ENCODE results near the gene RBL2. TPM values are rescaled to one million over a fixed set of nuclear protein-coding genes. Genes with fewer than 3 reads are reported as not detected.

Gene RBL2
- total RNA-seq, 5 donors from 2014 or later (not counting 1 experiment from before 2014, with no cell fraction given) = 193 to 366 (median 261) TPM

DNA sequence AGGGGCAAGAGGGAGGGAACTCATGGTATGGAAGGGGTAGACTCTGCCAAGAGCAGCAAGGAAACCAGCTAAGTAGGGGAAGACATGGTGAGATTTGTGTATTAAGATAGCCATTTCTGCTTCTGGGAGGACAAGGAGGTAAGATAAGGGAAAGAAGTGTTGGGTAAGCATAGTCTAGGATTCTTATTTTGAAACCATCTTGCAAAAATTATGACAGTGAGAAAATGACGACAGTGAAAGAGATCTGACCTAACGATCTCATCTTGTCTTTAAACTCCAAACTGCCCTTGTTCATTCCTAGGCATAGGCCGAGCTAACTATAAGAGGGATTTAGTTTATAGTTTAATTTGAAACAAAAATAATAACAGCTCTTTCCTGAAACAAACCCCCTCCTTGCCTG lies 5.6 kb upstream of the RBL2 start:
- Histone ChIP-seq H3K36me3 (ENCODE audit: control insufficient read depth in 2 of 2, extremely low read depth in 1 of 2, insufficient read depth in 1 of 2, low read length in 1 of 2) (no peaks in the 10 kb centered on the region), H3K4me3 (ENCODE audit: control insufficient read depth in 1 of 2, extremely low read depth in 1 of 2, low read length in 1 of 2) (no peak overlapping the region), H3K4me1 (ENCODE audit: control insufficient read depth in 1 of 2, extremely low read depth in 1 of 2, insufficient read depth in 2 of 2, low read length in 2 of 2) (peaks cover 0 to 3% of the 10 kb centered on the region in 2 experiments), H3K9me3 (no peaks in the 10 kb centered on the region), H3K27ac (ENCODE audit: low read length) (no peak overlapping the region), H3K27me3 (replicated peaks in 1 of 2; ENCODE audit: control insufficient read depth in 2 of 2, extremely low read depth in 1 of 2, insufficient read depth in 2 of 2, low read length in 1 of 2) (no peaks in the 10 kb centered on the region)
- ATAC-seq (replicated peaks in 1 of 4) (no peak), DNase-seq (no peak)
- ChIA-PET CTCF (interaction anchor here in 1 of 2 donors (0.7 kb wide), 1 partner anchor 25 kb away, joined by 3 read pairs; no protein-coding TSS in a partner anchor), POLR2A (interaction anchor here in 1 of 2 donors (0.6 kb wide), 1 partner anchor 176 kb away, joined by 7 read pairs; no protein-coding TSS in a partner anchor)
- Mint-ChIP-seq H3K4me1 (peaks cover 3 to 4% (median 4%) of the 10 kb centered on the region in 3 donors), H3K4me3 (no peak overlapping the region), H3K27ac (no peak overlapping the region), H3K36me3 (no peaks in the 10 kb centered on the region), H3K27me3 (no peaks in the 10 kb centered on the region), H3K9me3 (peaks cover 0 to 11% (median 5%) of the 10 kb centered on the region in 3 donors)
- whole genome bisulfite sequencing (ENCODE audit: insufficient coverage) = no CpG with 5 or more reads among the region's 3 CpGs

DNA sequence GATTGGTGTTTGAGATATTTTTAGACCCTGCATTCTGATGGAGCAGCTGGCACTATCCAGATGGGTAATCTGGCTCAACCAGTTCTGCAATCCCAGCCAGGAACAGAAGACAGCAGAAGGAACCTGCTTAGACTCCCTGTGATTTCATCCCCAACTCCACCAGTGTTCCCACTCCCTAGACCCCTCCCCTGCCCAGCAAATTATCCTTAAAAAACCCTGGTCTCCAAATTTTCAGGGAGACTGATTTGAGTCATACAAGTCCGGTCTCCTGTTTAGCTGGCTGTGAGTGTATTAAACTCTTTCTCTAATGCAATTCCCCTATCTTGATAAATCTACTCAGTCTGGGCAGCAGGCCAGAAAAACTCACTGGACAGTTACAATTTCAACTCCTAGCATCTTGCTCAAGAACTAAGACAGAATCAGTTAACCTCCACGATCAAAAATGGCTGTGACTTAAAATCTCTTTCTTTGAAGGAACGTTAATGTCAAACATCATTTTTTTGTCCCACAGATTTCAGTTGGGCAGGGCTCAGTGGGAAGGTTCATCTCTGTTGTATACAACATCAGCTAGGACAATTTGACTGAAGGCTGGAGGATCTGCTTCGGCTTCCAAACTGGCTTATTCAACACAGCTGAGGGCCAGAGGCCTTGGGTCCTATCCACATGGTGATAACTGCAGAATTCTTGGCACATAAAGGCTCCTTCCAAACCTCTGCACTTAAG lies 4.9 kb upstream of the RBL2 start:
- no peaks in the 10 kb centered on the region for H3K27me3 ChIP-seq (replicated peaks in 1 of 2; ENCODE audit: control insufficient read depth in 2 of 2, extremely low read depth in 1 of 2, insufficient read depth in 2 of 2, low read length in 1 of 2)
- H3K9me3 Mint-ChIP-seq = peaks cover 0 to 7% (median 5%) of the 10 kb centered on the region in 3 donors
- no peak for DNase-seq
- H3K27ac Mint-ChIP-seq = no peak overlapping the region
- no peaks in the 10 kb centered on the region for H3K27me3 Mint-ChIP-seq
- WGBS (ENCODE audit: insufficient coverage) = no CpG with 5 or more reads among the region's 4 CpGs
- no peaks in the 10 kb centered on the region for H3K36me3 Mint-ChIP-seq
- no peak overlapping the region for H3K4me3 Mint-ChIP-seq
- ATAC-seq (replicated peaks in 1 of 4) = no peak
- ChIA-PET POLR2A (no interaction called here), CTCF (interaction anchor here in 1 of 2 donors (0.7 kb wide), 1 partner anchor 24 kb away, joined by 3 read pairs; no protein-coding TSS in a partner anchor)
- no peaks in the 10 kb centered on the region for H3K36me3 ChIP-seq (ENCODE audit: control insufficient read depth in 2 of 2, extremely low read depth in 1 of 2, insufficient read depth in 1 of 2, low read length in 1 of 2)
- no peak overlapping the region for H3K27ac ChIP-seq (ENCODE audit: low read length)
- no peaks in the 10 kb centered on the region for H3K9me3 ChIP-seq
- no peak overlapping the region for H3K4me3 ChIP-seq (ENCODE audit: control insufficient read depth in 1 of 2, extremely low read depth in 1 of 2, low read length in 1 of 2)
- peaks cover 8 to 9% (median 9%) of the 10 kb centered on the region in 3 donors for H3K4me1 Mint-ChIP-seq
- peaks cover 4 to 8% of the 10 kb centered on the region in 2 experiments for H3K4me1 ChIP-seq (ENCODE audit: control insufficient read depth in 1 of 2, extremely low read depth in 1 of 2, insufficient read depth in 2 of 2, low read length in 2 of 2)

DNA sequence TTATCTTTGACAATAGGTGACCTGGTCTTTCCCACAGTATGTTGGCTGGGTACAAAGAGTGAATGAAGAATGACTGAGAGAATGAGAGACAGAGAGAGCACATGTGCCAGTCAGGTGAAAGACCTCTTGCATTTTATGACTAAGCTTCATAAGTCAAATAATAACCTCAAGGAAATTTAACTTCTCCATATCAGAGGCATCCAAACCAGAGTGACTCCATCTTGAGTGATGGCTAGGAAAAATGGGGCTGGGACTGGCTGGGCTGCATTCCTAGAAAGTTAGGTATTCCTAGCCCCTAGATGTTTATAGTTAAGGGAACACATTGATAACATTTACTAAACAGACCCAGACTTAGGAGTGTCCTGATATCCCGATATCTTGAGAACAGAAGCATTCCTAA lies 3.9 kb upstream of the RBL2 start:
- H3K4me1 Mint-ChIP-seq = peaks cover 8 to 12% (median 11%) of the 10 kb centered on the region in 3 donors
- H3K27ac Mint-ChIP-seq = no peak overlapping the region
- Histone ChIP-seq H3K4me3 (ENCODE audit: control insufficient read depth in 1 of 2, extremely low read depth in 1 of 2, low read length in 1 of 2) (no peak overlapping the region), H3K27me3 (replicated peaks in 1 of 2; ENCODE audit: control insufficient read depth in 2 of 2, extremely low read depth in 1 of 2, insufficient read depth in 2 of 2, low read length in 1 of 2) (no peaks in the 10 kb centered on the region), H3K27ac (ENCODE audit: low read length) (no peak overlapping the region), H3K9me3 (no peaks in the 10 kb centered on the region), H3K36me3 (ENCODE audit: control insufficient read depth in 2 of 2, extremely low read depth in 1 of 2, insufficient read depth in 1 of 2, low read length in 1 of 2) (no peaks in the 10 kb centered on the region), H3K4me1 (ENCODE audit: control insufficient read depth in 1 of 2, extremely low read depth in 1 of 2, insufficient read depth in 2 of 2, low read length in 2 of 2) (peaks cover 4 to 8% of the 10 kb centered on the region in 2 experiments)
- ATAC-seq (replicated peaks in 1 of 4) (no peak), DNase-seq (no peak)
- no peaks in the 10 kb centered on the region for H3K36me3 Mint-ChIP-seq
- ChIA-PET POLR2A (no interaction called here), CTCF (no interaction called here)
- H3K27me3 Mint-ChIP-seq = no peaks in the 10 kb centered on the region
- peaks cover 0 to 7% (median 5%) of the 10 kb centered on the region in 3 donors for H3K9me3 Mint-ChIP-seq
- H3K4me3 Mint-ChIP-seq = no peak overlapping the region
- WGBS (ENCODE audit: insufficient coverage) = no CpG with 5 or more reads among the region's 1 CpG

DNA sequence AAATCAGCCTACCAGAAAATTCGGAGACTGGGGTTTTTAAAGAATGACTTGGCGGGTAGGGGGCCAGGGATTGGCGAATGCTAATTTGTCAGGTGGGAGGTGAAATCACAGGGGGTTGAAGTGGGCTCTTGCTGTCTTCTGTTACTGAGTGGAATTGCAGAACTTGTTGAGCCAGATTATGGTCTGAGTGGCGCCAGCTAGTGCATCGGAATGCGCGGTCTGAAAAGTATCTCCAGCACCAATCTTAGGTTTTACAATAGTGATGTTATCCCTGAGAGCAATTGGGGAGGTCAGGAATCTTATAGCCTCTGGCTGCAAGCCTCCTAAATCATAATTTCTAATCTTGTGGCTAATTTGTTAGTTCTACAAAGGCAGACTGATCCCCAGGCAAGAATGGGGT lies 762 bp upstream of the RBL2 start:
- no peaks in the 10 kb centered on the region for H3K9me3 ChIP-seq
- H3K4me1 Mint-ChIP-seq = peaks cover 36 to 42% (median 42%) of the 10 kb centered on the region in 3 donors
- H3K27ac ChIP-seq (ENCODE audit: low read length) = peak overlapping the region; percentile 13
- no peak overlapping the region for H3K4me3 ChIP-seq (ENCODE audit: control insufficient read depth in 1 of 2, extremely low read depth in 1 of 2, low read length in 1 of 2)
- ChIA-PET POLR2A (interaction anchor here in 1 of 2 donors (0.6 to 2.6 kb wide), 3 partner anchors 12 to 24 kb away, joined by 3 to 14 read pairs (median 5); no protein-coding TSS in a partner anchor), CTCF (interaction anchor here in 1 of 2 donors (4.2 kb wide), 1 partner anchor 24 kb away, joined by 19 read pairs; no protein-coding TSS in a partner anchor)
- no peaks in the 10 kb centered on the region for H3K27me3 Mint-ChIP-seq
- H3K36me3 ChIP-seq (ENCODE audit: control insufficient read depth in 2 of 2, extremely low read depth in 1 of 2, insufficient read depth in 1 of 2, low read length in 1 of 2) = no peaks in the 10 kb centered on the region
- H3K9me3 Mint-ChIP-seq = peaks cover 0 to 7% (median 5%) of the 10 kb centered on the region in 3 donors
- DNase-seq = no peak
- no peak for ATAC-seq (replicated peaks in 1 of 4)
- peaks cover 11 to 18% of the 10 kb centered on the region in 2 experiments for H3K4me1 ChIP-seq (ENCODE audit: control insufficient read depth in 1 of 2, extremely low read depth in 1 of 2, insufficient read depth in 2 of 2, low read length in 2 of 2)
- WGBS (ENCODE audit: insufficient coverage) = 97% methylated on average over 4 of the region's 7 CpGs
- H3K27me3 ChIP-seq (replicated peaks in 1 of 2; ENCODE audit: control insufficient read depth in 2 of 2, extremely low read depth in 1 of 2, insufficient read depth in 2 of 2, low read length in 1 of 2) = no peaks in the 10 kb centered on the region
- H3K4me3 Mint-ChIP-seq = peak overlapping the region; percentile 83 to 99 (median 99)
- H3K27ac Mint-ChIP-seq = peak overlapping the region; percentile 86 to 88
- peaks cover 5% of the 10 kb centered on the region for H3K36me3 Mint-ChIP-seq

DNA sequence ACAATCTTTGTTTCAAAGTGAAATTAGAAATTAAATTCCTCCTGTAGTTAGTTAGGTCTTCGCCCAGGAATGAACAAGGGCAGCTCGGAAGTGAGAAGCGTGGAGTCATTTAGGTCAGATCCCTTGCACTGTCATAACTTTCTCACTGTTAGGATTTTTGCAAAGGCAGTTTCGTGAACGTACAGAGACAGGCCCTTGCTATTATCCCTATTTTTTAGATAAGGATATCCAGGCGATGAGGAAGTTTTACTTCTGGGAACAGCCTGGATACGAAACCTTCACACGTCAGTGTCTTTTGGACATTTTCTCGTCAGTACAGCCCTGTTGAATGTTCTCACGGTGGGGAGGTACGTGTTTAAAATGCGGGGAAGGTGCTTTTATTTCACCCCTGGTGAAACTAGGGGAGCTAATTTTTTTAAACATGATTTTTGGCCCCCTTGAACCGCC lies 318 bp upstream of the RBL2 start:
- DNase-seq = no peak
- Histone ChIP-seq H3K36me3 (ENCODE audit: control insufficient read depth in 2 of 2, extremely low read depth in 1 of 2, insufficient read depth in 1 of 2, low read length in 1 of 2) (no peaks in the 10 kb centered on the region), H3K27ac (ENCODE audit: low read length) (peak overlapping the region; percentile 13), H3K4me3 (ENCODE audit: control insufficient read depth in 1 of 2, extremely low read depth in 1 of 2, low read length in 1 of 2) (peak overlapping the region; percentile 79 to 97), H3K27me3 (replicated peaks in 1 of 2; ENCODE audit: control insufficient read depth in 2 of 2, extremely low read depth in 1 of 2, insufficient read depth in 2 of 2, low read length in 1 of 2) (no peaks in the 10 kb centered on the region), H3K4me1 (ENCODE audit: control insufficient read depth in 1 of 2, extremely low read depth in 1 of 2, insufficient read depth in 2 of 2, low read length in 2 of 2) (peaks cover 11 to 21% of the 10 kb centered on the region in 2 experiments), H3K9me3 (no peaks in the 10 kb centered on the region)
- Mint-ChIP-seq H3K27ac (peak overlapping the region; percentile 86 to 88), H3K4me3 (peak overlapping the region; percentile 83 to 99 (median 99)), H3K9me3 (peaks cover 0 to 7% (median 5%) of the 10 kb centered on the region in 3 donors), H3K36me3 (peaks cover 5% of the 10 kb centered on the region), H3K27me3 (no peaks in the 10 kb centered on the region), H3K4me1 (peaks cover 39 to 44% (median 44%) of the 10 kb centered on the region in 3 donors)
- ATAC-seq (replicated peaks in 1 of 4) = no peak
- ChIA-PET POLR2A (interaction anchor here (0.6 to 2.6 kb wide), 5 partner anchors 12 to 83 kb away, joined by 3 to 14 read pairs (median 4); no protein-coding TSS in a partner anchor), CTCF (interaction anchor here (0.6 to 4.2 kb wide), 3 partner anchors 13 to 149 kb away, joined by 3 to 31 read pairs (median 19); no protein-coding TSS in a partner anchor)
- 66% methylated on average over 7 of the region's 13 CpGs for WGBS (ENCODE audit: insufficient coverage)

DNA sequence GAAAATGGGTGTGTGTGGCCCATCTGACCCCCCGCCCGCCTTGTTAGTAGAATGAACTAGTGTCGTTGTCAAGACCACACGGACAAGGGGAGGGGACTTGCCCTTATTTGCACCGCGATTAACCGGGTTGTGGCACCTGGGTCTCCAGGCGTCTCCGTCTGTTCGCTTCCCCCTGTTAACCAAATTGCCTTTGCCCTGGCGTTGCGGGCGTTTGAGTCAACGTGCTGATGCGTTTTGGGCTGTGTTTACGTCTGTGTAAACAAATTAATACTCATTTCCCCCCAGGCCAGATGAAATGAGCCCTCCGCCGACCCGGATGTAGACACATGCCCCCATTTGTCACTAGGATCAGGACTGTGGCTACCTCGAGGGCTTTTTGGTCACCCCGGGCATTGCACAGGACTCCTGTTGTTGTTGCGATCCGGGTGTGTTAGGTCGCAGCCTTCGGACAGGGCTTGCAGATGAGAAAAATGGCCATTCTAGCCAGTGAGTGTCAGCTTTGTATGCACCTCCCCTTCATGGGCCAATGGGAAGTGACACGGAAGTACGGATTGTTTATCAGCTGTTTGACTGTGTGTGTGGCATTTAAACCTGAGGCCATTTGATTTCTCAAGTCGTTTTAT lies 906 bp downstream of the RBL2 start:
- DNase-seq (peak; percentile 50 to 84 (median 62)), ATAC-seq (replicated peaks in 1 of 4) (peak; percentile 59 to 71 (median 65))
- Mint-ChIP-seq H3K4me3 (peak overlapping the region; percentile 95 to 99 (median 99)), H3K36me3 (peaks cover 8% of the 10 kb centered on the region), H3K27ac (peak overlapping the region; percentile 99), H3K9me3 (no peaks in the 10 kb centered on the region), H3K4me1 (peaks cover 44 to 52% (median 49%) of the 10 kb centered on the region in 3 donors), H3K27me3 (no peaks in the 10 kb centered on the region)
- H3K27me3 ChIP-seq (replicated peaks in 1 of 2; ENCODE audit: control insufficient read depth in 2 of 2, extremely low read depth in 1 of 2, insufficient read depth in 2 of 2, low read length in 1 of 2) = no peaks in the 10 kb centered on the region
- H3K36me3 ChIP-seq (ENCODE audit: control insufficient read depth in 2 of 2, extremely low read depth in 1 of 2, insufficient read depth in 1 of 2, low read length in 1 of 2) = peaks cover 0 to 6% of the 10 kb centered on the region in 2 donors
- H3K27ac ChIP-seq (ENCODE audit: low read length) = peak overlapping the region; percentile 87
- ChIA-PET POLR2A (interaction anchor here (0.5 to 2.6 kb wide), 8 partner anchors 11 to 165 kb away, joined by 3 to 19 read pairs (median 5); no protein-coding TSS in a partner anchor), CTCF (interaction anchor here (0.7 to 4.2 kb wide), 4 partner anchors 12 to 22 kb away, joined by 3 to 31 read pairs (median 11); no protein-coding TSS in a partner anchor)
- peaks cover 15 to 26% of the 10 kb centered on the region in 2 experiments for H3K4me1 ChIP-seq (ENCODE audit: control insufficient read depth in 1 of 2, extremely low read depth in 1 of 2, insufficient read depth in 2 of 2, low read length in 2 of 2)
- H3K4me3 ChIP-seq (ENCODE audit: control insufficient read depth in 1 of 2, extremely low read depth in 1 of 2, low read length in 1 of 2) = peak overlapping the region; percentile 79 to 97
- H3K9me3 ChIP-seq = no peaks in the 10 kb centered on the region
- 0% methylated on average over 19 of the region's 28 CpGs for WGBS (ENCODE audit: insufficient coverage)
